Stomach (tissue), 4 donors: ENCODE measurements around the gene PRKD1.

Experiments used
- EP300 ChIP-seq: sonication (generic); formaldehyde crosslinking; IDR thresholded peaks from one replicate; pipeline ENCODE4 v1.6.1; 2017; ENCODE audit warnings: antibody characterized with exemption
- POLR2A ChIP-seq, 4 donors: fragments of 450-650 bp; IDR thresholded peaks; one replicate each; pipeline ENCODE4 v1.6.1; 2016; ENCODE audit warnings: antibody characterized with exemption in 4 of 4, control low read depth in 2 of 4, mild to moderate bottlenecking in 1 of 4, moderate library complexity in 1 of 4
- POLR2AphosphoS5 ChIP-seq, 3 donors: sonication (generic); formaldehyde crosslinking; IDR thresholded peaks; one replicate each; pipeline ENCODE4 v1.6.1; 2016; ENCODE audit warnings: antibody characterized with exemption in 3 of 3
- TF ChIP-seq, protein P1 (sequence below), 7 experiments: fragments of 450-650 bp in 4 of 7; fragments of 200-600 bp in 3 of 7; sonication (generic) in 3 of 7; IDR thresholded peaks; one replicate each; pipeline ENCODE4 v1.5.1; 2016 to 2019; ENCODE audit warnings: antibody characterized with exemption in 7 of 7, control low read depth in 2 of 7, mild to moderate bottlenecking in 1 of 7

GRCh38 chr14:29756019-29756385, 171.6 kb downstream of the PRKD1 start:
- TF ChIP-seq, protein P1, sequence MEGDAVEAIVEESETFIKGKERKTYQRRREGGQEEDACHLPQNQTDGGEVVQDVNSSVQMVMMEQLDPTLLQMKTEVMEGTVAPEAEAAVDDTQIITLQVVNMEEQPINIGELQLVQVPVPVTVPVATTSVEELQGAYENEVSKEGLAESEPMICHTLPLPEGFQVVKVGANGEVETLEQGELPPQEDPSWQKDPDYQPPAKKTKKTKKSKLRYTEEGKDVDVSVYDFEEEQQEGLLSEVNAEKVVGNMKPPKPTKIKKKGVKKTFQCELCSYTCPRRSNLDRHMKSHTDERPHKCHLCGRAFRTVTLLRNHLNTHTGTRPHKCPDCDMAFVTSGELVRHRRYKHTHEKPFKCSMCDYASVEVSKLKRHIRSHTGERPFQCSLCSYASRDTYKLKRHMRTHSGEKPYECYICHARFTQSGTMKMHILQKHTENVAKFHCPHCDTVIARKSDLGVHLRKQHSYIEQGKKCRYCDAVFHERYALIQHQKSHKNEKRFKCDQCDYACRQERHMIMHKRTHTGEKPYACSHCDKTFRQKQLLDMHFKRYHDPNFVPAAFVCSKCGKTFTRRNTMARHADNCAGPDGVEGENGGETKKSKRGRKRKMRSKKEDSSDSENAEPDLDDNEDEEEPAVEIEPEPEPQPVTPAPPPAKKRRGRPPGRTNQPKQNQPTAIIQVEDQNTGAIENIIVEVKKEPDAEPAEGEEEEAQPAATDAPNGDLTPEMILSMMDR (IDR thresholded peaks at IDR 0.05) = no peak
- no peak for TF ChIP-seq EP300
- TF ChIP-seq POLR2A (IDR thresholded peaks at IDR 0.05) = no peak
- no peak for TF ChIP-seq POLR2AphosphoS5 (IDR thresholded peaks at IDR 0.05)
